Lung (tissue), 12 donors: Measurements from ENCODE around the gene HSFX3. TPM values are rescaled to one million over a fixed set of nuclear protein-coding genes. Genes with fewer than 3 reads are reported as not detected.

Experiments used
- ATAC-seq: fragments of 200-7000 bp; cut with Tn5 transposase; one replicate; pipeline ENCODE4 v1.9.1; 2020; ENCODE audit warnings: moderate number of reproducible peaks; ENCODE audit not compliant: insufficient read depth, low FRiP score
- DNase-seq, 3 donors: peaks; one replicate each; pipeline ENCODE4 v3.0.0-alpha.2; 2013 to 2017
- H3K27ac ChIP-seq, 2 donors: one replicate each; pipeline ENCODE4 v1.5.1; 2013; ENCODE audit warnings: mild to moderate bottlenecking in 2 of 2, moderate library complexity in 2 of 2, control low read depth in 1 of 2, inconsistent platforms in 1 of 2, low read depth in 1 of 2, low read length in 1 of 2
- H3K27me3 ChIP-seq, 3 donors: one replicate each; pipeline ENCODE4 v1.5.1; 2013; ENCODE audit warnings: low read length in 2 of 3; ENCODE audit not compliant: control insufficient read depth in 3 of 3, insufficient read depth in 3 of 3
- H3K36me3 ChIP-seq, 4 donors: one replicate each; pipeline ENCODE4 v1.5.1; 2013; ENCODE audit warnings: low read length in 4 of 4, mild to moderate bottlenecking in 1 of 4, moderate library complexity in 1 of 4; ENCODE audit not compliant: control insufficient read depth in 4 of 4, insufficient read depth in 4 of 4
- H3K4me1 ChIP-seq, 5 donors: one replicate each; pipeline ENCODE4 v1.5.1; 2013; ENCODE audit warnings: low read length in 5 of 5, mild to moderate bottlenecking in 2 of 5, moderate library complexity in 1 of 5; ENCODE audit not compliant: control insufficient read depth in 5 of 5, insufficient read depth in 5 of 5
- H3K4me3 ChIP-seq: one replicate; pipeline ENCODE4 v1.5.1; 2013; ENCODE audit warnings: mild to moderate bottlenecking, control low read depth, moderate library complexity
- H3K9ac ChIP-seq, 2 donors: one replicate each; pipeline ENCODE4 v1.5.1; 2013; ENCODE audit warnings: low read length in 2 of 2, control low read depth in 1 of 2; ENCODE audit not compliant: insufficient read depth in 1 of 2
- H3K9me3 ChIP-seq, 4 donors: one replicate each; pipeline ENCODE4 v1.5.1; 2013; ENCODE audit warnings: low read length in 3 of 4, mild to moderate bottlenecking in 1 of 4, moderate library complexity in 1 of 4; ENCODE audit not compliant: control insufficient read depth in 4 of 4, insufficient read depth in 3 of 4
- CTCF ChIP-seq: IDR thresholded peaks from 2 replicates; pipeline ENCODE4 v1.5.1; 2012; ENCODE audit warnings: mild to moderate bottlenecking; ENCODE audit errors: control extremely low read depth, extremely low read depth
- WGBS, 2 donors: extraction: QIAGEN DNeasy Blood & Tissue Kit; methylation state at CpG; one replicate each; pipeline ENCODE4 v1.1.7; 2013; 5-methylcytosine and 5-hydroxymethylcytosine counted together
- polyA plus RNA-seq, 2 donors: library from polyadenylated mRNA; stranded (reverse); fragments of 200-250 nt; gene quantifications; one replicate each; pipeline ENCODE4 v1.2.1, GENCODE V29; 2013
- total RNA-seq, 2 donors: library from RNA; depleted of rRNA in 1 of 2; stranded (reverse); fragments of >200 nt in 1 of 2; gene quantifications; one replicate each; pipeline ENCODE4 v1.2.1, GENCODE V29; 2014 to 2021
- donor health status: control.
- donor health status: control.
- donor health status: Bipolar disorder and iron deficiency.
- donor health status: healthy.
- donor health status: DM: yes; HTN: yes; CAD: no.

The HSFX3 gene
- total and polyA plus RNA-seq, 4 donors: not detected

- Histone ChIP-seq H3K4me3 (no peak overlapping the region), H3K36me3 (peaks cover 0 to 22% (median 14%) of the 10 kb centered on the region in 4 donors), H3K4me1 (peaks cover 0 to 9% (median 5%) of the 10 kb centered on the region in 5 donors), H3K27ac (no peak overlapping the region), H3K9me3 (no peaks in the 10 kb centered on the region), H3K27me3 (peaks cover 0 to 6% (median 0%) of the 10 kb centered on the region in 3 donors), H3K9ac (no peak overlapping the region)
- WGBS, 2 donors: 66 to 90% methylated on average over 5 of the region's 5 CpGs
- TF ChIP-seq CTCF: no peak
- ATAC-seq: no peak
- no peak for DNase-seq
Observed at GRCh38 chrX:149499766-149500165, 50.0 kb downstream of the HSFX3 start.

- DNase-seq (no peak), ATAC-seq (no peak)
- Histone ChIP-seq H3K4me3 (no peak overlapping the region), H3K9me3 (no peaks in the 10 kb centered on the region), H3K9ac (no peak overlapping the region), H3K27me3 (peaks cover 0 to 6% (median 0%) of the 10 kb centered on the region in 3 donors), H3K4me1 (peaks cover 0 to 4% (median 0%) of the 10 kb centered on the region in 5 donors), H3K36me3 (peaks cover 0 to 26% (median 15%) of the 10 kb centered on the region in 4 donors), H3K27ac (no peak overlapping the region)
- TF ChIP-seq CTCF: no peak
- WGBS, 2 donors: 85 to 98% methylated on average over 4 of the region's 4 CpGs
Observed at GRCh38 chrX:149498767-149499166, 51.0 kb downstream of the HSFX3 start.

Other genes starting within 250 kb of the HSFX3 start
- 100 to 1,000 TPM in 1 of 2 donors, 10 to 100 TPM in 1; 39.8 to 100 TPM for gene IDS, start 44.6 kb downstream of the HSFX3 start, total RNA-seq
- 10 to 100 TPM; 32.0 to 58.6 TPM for gene IDS, start 44.6 kb downstream of the HSFX3 start, polyA plus RNA-seq
- gene EOLA1, start 8.9 kb downstream of the HSFX3 start, total RNA-seq: 10 to 100 TPM; 11.5 to 19.3 TPM
- gene EOLA1, start 8.9 kb downstream of the HSFX3 start, polyA plus RNA-seq: 10 to 100 TPM; 17.7 to 19.9 TPM
- not detected for gene MAGEA9B, start 37.5 kb upstream of the HSFX3 start, total RNA-seq
- gene MAGEA9B, start 37.5 kb upstream of the HSFX3 start, polyA plus RNA-seq: not detected
- gene HSFX2, start 45.4 kb upstream of the HSFX3 start, total RNA-seq: under 1 TPM in 1 of 2 donors, not detected in 1; 0.31 TPM
- under 1 TPM; 0.41 to 0.61 TPM for gene HSFX2, start 45.4 kb upstream of the HSFX3 start, polyA plus RNA-seq
- gene TMEM185A, start 81.9 kb upstream of the HSFX3 start, total RNA-seq: 10 to 100 TPM; 16.6 to 23.8 TPM
- 10 to 100 TPM in 1 of 2 donors, 1 to 10 TPM in 1; 8.7 to 11.3 TPM for gene TMEM185A, start 81.9 kb upstream of the HSFX3 start, polyA plus RNA-seq
- not detected for gene MAGEA11, start 162.1 kb upstream of the HSFX3 start, total RNA-seq
- gene MAGEA11, start 162.1 kb upstream of the HSFX3 start, polyA plus RNA-seq: not detected
- 1 to 10 TPM in 1 of 2 donors, under 1 TPM in 1; 0.97 to 1.6 TPM for gene HSFX1, start 224.1 kb upstream of the HSFX3 start, total RNA-seq
- under 1 TPM; 0.26 to 0.51 TPM for gene HSFX1, start 224.1 kb upstream of the HSFX3 start, polyA plus RNA-seq
- gene MAGEA9, start 232.0 kb upstream of the HSFX3 start, total RNA-seq: not detected
- not detected for gene MAGEA9, start 232.0 kb upstream of the HSFX3 start, polyA plus RNA-seq